Measurements from ENCODE around the gene ABHD14A. TPM values are rescaled to one million over a fixed set of nuclear protein-coding genes. Genes with fewer than 3 reads are reported as not detected.

Gene ABHD14A
- total RNA-seq, 1 experiment from 2014 or later = 3.8 TPM

DNA sequence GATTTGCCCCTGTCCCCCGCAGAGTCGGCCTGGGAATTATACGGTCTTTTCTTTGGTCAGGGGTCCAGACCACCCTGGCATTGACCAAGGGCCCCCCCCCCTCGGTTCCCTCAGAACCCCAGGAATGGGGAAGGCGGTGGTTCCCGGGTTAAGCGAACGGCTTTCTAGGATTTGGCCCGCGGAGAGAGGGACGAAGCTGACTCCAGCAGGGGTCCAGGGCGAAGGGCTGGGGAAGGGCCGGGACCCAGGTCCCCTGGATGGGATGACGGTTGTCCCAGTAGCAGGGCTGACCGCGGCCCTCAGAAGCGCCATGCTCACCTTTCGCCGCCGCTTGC, 33.4 kb upstream of the ABHD14A start:
- Mint-ChIP-seq H3K9me3 (no peaks in the 10 kb centered on the region), H3K4me1 (peaks cover 17% of the 10 kb centered on the region), H3K27me3 (ENCODE audit: low read depth) (no peaks in the 10 kb centered on the region; the same call in 1 of the 2 replicates), H3K36me3 (peaks cover 30% of the 10 kb centered on the region), H3K27ac (no peak overlapping the region), H3K4me3 (peak overlapping the region; percentile 91)
- ChIA-PET CTCF (interaction anchor here (0.6 to 3.4 kb wide), 40 partner anchors 11 to 879 kb away, joined by 3 to 49 read pairs (median 5); partner anchors contain the start of genes ABHD14A, ABHD14B, ACY1 and DUSP7), POLR2A (interaction anchor here (1.0 to 2.5 kb wide), 3 partner anchors 12 to 41 kb away, joined by 3 to 19 read pairs (median 5); partner anchors contain the start of genes ACY1 and PCBP4)
- TF ChIP-seq, protein P1, sequence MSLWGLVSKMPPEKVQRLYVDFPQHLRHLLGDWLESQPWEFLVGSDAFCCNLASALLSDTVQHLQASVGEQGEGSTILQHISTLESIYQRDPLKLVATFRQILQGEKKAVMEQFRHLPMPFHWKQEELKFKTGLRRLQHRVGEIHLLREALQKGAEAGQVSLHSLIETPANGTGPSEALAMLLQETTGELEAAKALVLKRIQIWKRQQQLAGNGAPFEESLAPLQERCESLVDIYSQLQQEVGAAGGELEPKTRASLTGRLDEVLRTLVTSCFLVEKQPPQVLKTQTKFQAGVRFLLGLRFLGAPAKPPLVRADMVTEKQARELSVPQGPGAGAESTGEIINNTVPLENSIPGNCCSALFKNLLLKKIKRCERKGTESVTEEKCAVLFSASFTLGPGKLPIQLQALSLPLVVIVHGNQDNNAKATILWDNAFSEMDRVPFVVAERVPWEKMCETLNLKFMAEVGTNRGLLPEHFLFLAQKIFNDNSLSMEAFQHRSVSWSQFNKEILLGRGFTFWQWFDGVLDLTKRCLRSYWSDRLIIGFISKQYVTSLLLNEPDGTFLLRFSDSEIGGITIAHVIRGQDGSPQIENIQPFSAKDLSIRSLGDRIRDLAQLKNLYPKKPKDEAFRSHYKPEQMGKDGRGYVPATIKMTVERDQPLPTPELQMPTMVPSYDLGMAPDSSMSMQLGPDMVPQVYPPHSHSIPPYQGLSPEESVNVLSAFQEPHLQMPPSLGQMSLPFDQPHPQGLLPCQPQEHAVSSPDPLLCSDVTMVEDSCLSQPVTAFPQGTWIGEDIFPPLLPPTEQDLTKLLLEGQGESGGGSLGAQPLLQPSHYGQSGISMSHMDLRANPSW (CRISPR knock-in tag; conservative IDR thresholded peaks at IDR 0.05; ENCODE audit: low read depth) = no peak
- no peak for TF ChIP-seq GRHL2 (CRISPR knock-in tag; IDR thresholded peaks at IDR 0.05; ENCODE audit: insufficient replicate concordance, severe bottlenecking)
- TF ChIP-seq NFATC4 (CRISPR knock-in tag; IDR thresholded peaks at IDR 0.05) = no peak
- no peak for TF ChIP-seq FOXP4 (CRISPR knock-in tag; IDR thresholded peaks at IDR 0.05)
- no peak for TF ChIP-seq GABPB1 (CRISPR knock-in tag; IDR thresholded peaks at IDR 0.05)
- ATAC-seq (peak; percentile 2), DNase-seq (ENCODE audit: low spot score) (no peak)

DNA sequence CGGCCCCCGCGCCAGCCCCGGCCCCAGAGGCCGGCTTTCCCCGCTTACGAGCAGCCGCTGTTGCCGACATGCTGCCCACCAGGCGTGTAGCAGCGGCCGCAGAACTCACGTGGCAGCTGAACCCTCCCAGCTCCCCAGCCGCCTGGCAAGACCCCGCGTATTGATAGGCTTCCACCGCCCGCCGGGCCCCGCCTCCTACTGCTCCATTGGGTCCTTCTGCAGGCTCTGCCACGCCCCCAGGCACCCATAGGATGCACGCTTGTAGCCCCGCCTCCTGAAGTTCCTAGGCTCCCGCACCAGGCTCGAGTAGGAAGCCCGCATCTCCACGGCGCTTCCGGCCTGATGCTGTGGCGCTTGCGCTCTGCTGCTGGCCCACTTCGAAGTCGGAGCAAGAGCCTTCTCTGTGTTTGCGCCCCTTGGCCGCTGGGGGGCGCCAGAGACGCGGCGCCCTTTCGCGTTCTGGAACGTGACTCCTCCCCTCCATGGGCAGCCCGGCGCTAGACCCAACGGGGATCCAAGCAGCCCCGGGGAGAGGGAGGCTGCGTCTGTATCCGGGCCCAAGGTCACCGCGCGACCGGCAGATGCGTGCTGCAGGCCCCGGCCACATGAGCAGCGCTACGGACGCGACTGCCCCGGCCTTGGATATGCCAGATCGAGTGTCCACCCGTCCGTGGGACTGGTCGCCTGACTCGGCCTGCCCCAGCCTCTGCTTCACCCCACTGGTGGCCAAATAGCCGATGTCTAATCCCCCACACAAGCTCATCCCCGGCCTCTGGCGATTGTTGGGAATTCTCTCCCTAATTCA, 32.9 kb upstream of the ABHD14A start, which contains the start of the genes PARP3 and RRP9:
Gene PARP3, plus strand, starts transcription at position 566 of the 805 bp plus-strand sequence. CDS start 993 bp downstream, outside the sequence.
Gene RRP9, minus strand, starts transcription at position 107 of the 805 bp plus-strand sequence. Its CDS starts 37 bp downstream, at position 70.
- POLR2A ChIA-PET = interaction anchor here (1.0 to 2.5 kb wide), 4 partner anchors 12 to 49 kb away, joined by 3 to 19 read pairs (median 4); partner anchors contain the start of genes ACY1 and PCBP4
- no peaks in the 10 kb centered on the region; the same call in 1 of the 2 replicates for H3K27me3 Mint-ChIP-seq (ENCODE audit: low read depth)
- H3K36me3 Mint-ChIP-seq = peaks cover 27% of the 10 kb centered on the region
- H3K4me1 Mint-ChIP-seq = peaks cover 17% of the 10 kb centered on the region
- CTCF ChIA-PET = interaction anchor here (0.6 to 3.4 kb wide), 44 partner anchors 11 to 879 kb away, joined by 3 to 49 read pairs (median 5); partner anchors contain the start of genes ABHD14A, ABHD14B, ACY1 and DUSP7
- peak within 1 kb of the TSS; percentile 91 for H3K4me3 Mint-ChIP-seq
- ATAC-seq (peak; percentile 96), DNase-seq (ENCODE audit: low spot score) (peak; percentile 100)
- no peaks in the 10 kb centered on the region for H3K9me3 Mint-ChIP-seq
- H3K27ac Mint-ChIP-seq = no peak within 1 kb of the TSS
- TF ChIP-seq E2F5 (CRISPR knock-in tag; IDR thresholded peaks at IDR 0.05) (peak; percentile 60; the same call in 1 of the 2 replicates), GABPB1 (CRISPR knock-in tag; IDR thresholded peaks at IDR 0.05) (peak; percentile 82), ERG (CRISPR knock-in tag; IDR thresholded peaks at IDR 0.05) (no peak), CREB1 (CRISPR knock-in tag; IDR thresholded peaks at IDR 0.05) (no peak), SMAD3 (CRISPR knock-in tag; IDR thresholded peaks at IDR 0.05; ENCODE audit: borderline replicate concordance) (no peak), USF1 (CRISPR knock-in tag; IDR thresholded peaks at IDR 0.05) (peak; percentile 69; the same call in 1 of the 2 replicates), ZNF423 (CRISPR knock-in tag; IDR thresholded peaks at IDR 0.05) (peak; percentile 96), IRF1 (CRISPR knock-in tag; IDR thresholded peaks at IDR 0.05) (0 out of 2 replicates have a peak, but pooled peaks have one; percentile 23), FOXP4 (CRISPR knock-in tag; IDR thresholded peaks at IDR 0.05) (0 out of 2 replicates have a peak, but pooled peaks have one; percentile 40), CTCF (IDR thresholded peaks at IDR 0.05) (peak; percentile 99)
- TF ChIP-seq, protein P2, sequence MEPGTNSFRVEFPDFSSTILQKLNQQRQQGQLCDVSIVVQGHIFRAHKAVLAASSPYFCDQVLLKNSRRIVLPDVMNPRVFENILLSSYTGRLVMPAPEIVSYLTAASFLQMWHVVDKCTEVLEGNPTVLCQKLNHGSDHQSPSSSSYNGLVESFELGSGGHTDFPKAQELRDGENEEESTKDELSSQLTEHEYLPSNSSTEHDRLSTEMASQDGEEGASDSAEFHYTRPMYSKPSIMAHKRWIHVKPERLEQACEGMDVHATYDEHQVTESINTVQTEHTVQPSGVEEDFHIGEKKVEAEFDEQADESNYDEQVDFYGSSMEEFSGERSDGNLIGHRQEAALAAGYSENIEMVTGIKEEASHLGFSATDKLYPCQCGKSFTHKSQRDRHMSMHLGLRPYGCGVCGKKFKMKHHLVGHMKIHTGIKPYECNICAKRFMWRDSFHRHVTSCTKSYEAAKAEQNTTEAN (CRISPR knock-in tag; IDR thresholded peaks at IDR 0.05) = peak; percentile 48; the same call in 1 of the 2 replicates
